ENCODE measurements around the gene KIF20A.

GRCh38 chr5:138178516-138179276, at the start of gene KIF20A, which contains the start of gene BRD8:
- no peak for TF ChIP-seq CTCF (IDR thresholded peaks at IDR 0.05)
- TF ChIP-seq POLR2A (IDR thresholded peaks at IDR 0.05): no peak
